ENCODE measurements around the gene ZNF862.

ZNF862 gene

DNA sequence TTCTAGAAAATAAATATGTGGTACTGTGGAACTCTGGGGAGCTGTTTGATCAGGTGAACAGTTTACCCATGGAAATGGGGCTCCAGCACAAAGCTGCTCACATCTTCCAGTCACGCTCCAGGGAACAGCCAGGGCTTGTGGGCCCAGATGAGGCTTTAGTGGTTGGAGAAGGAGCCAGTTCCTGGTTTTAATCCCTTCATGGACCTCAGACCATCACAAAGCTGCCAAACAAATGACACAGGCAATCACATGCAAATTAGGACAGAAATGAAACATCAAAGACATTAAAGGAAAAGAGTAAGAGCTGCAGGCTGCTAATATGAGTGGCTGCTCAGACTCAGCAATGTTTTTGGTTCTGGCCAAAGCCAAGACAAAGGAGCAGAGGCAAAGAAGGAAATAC lies 33.4 kb downstream of the ZNF862 start:
- Histone ChIP-seq H3K4me2 (ENCODE audit: low read depth, low read length, poor library complexity, severe bottlenecking) (no peak overlapping the region), H4K20me1 (ENCODE audit: insufficient read depth, low read length, poor library complexity, severe bottlenecking) (peaks cover 2% of the 10 kb centered on the region), H3K36me3 (ENCODE audit: insufficient read depth, low read length) (no peaks in the 10 kb centered on the region), H3F3A (ENCODE audit: low read depth) (peaks cover 6% of the 10 kb centered on the region), H3K27me3 (ENCODE audit: insufficient read depth, low read length, poor library complexity, severe bottlenecking) (no peaks in the 10 kb centered on the region), H3K9ac (ENCODE audit: low read depth, low read length, poor library complexity, severe bottlenecking) (no peak overlapping the region), H2AFZ (ENCODE audit: low read length) (no peak overlapping the region), H3K9me2 (replicated peaks; ENCODE audit: low read depth, low read length) (no peaks in the 10 kb centered on the region), H3K79me2 (ENCODE audit: insufficient read depth, low read length) (peaks cover 17% of the 10 kb centered on the region; the same call in 1 of the 2 replicates), H3K4me3 (ENCODE audit: low read length, poor library complexity, severe bottlenecking) (no peak overlapping the region), H3K4me1 (ENCODE audit: insufficient read depth, low read length, poor library complexity, severe bottlenecking) (peaks cover 72% of the 10 kb centered on the region), H3K9me3 (ENCODE audit: insufficient read depth, low read depth, low read length) (no peaks in the 10 kb centered on the region)
- TF ChIP-seq, protein P1, sequence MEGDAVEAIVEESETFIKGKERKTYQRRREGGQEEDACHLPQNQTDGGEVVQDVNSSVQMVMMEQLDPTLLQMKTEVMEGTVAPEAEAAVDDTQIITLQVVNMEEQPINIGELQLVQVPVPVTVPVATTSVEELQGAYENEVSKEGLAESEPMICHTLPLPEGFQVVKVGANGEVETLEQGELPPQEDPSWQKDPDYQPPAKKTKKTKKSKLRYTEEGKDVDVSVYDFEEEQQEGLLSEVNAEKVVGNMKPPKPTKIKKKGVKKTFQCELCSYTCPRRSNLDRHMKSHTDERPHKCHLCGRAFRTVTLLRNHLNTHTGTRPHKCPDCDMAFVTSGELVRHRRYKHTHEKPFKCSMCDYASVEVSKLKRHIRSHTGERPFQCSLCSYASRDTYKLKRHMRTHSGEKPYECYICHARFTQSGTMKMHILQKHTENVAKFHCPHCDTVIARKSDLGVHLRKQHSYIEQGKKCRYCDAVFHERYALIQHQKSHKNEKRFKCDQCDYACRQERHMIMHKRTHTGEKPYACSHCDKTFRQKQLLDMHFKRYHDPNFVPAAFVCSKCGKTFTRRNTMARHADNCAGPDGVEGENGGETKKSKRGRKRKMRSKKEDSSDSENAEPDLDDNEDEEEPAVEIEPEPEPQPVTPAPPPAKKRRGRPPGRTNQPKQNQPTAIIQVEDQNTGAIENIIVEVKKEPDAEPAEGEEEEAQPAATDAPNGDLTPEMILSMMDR (conservative IDR thresholded peaks at IDR 0.05; ENCODE audit: low read length), result no peak
- TF ChIP-seq EZH2phosphoT487 (IDR thresholded peaks at IDR 0.05; ENCODE audit: borderline replicate concordance), result no peak

DNA sequence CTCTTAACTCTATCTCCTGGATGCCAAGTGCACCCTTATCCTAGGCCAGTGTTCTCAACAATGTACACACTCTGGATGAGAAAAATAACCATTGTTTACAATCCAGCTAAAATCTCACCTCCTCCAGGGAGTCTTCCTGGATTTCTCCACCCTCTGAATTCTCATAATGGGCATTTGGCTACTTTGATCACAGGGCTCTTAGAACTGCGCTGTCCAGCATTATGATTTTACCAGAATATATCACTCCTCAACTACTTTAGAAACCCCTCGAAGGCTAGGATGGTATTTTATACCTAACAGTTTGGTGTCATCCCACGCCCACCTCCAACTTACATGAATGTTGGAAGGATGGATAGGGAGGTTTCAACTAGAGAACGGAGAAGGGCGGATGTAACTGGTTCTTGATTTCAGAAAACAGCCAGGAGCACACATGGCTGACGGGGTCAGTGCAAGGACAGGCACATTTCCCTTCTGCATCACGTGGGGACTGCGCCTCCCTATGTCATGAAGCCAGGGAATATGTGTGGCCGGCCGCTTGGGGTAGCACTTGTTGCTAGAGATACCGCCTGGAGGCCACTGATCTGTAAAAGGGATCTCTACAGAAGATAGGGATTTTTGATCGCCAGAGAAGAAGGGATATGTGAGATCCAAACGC lies 34.4 kb downstream of the ZNF862 start:
- peaks cover 6% of the 10 kb centered on the region for H3F3A ChIP-seq (ENCODE audit: low read depth)
- H3K36me3 ChIP-seq (ENCODE audit: insufficient read depth, low read length), result no peaks in the 10 kb centered on the region
- peak overlapping the region; percentile 72 for H3K9ac ChIP-seq (ENCODE audit: low read depth, low read length, poor library complexity, severe bottlenecking)
- no peaks in the 10 kb centered on the region for H3K9me2 ChIP-seq (replicated peaks; ENCODE audit: low read depth, low read length)
- TF ChIP-seq, protein P1 (conservative IDR thresholded peaks at IDR 0.05; ENCODE audit: low read length), result no peak
- TF ChIP-seq EZH2phosphoT487 (IDR thresholded peaks at IDR 0.05; ENCODE audit: borderline replicate concordance), result no peak
- peaks cover 17% of the 10 kb centered on the region; the same call in 1 of the 2 replicates for H3K79me2 ChIP-seq (ENCODE audit: insufficient read depth, low read length)
- H3K4me1 ChIP-seq (ENCODE audit: insufficient read depth, low read length, poor library complexity, severe bottlenecking), result peaks cover 62% of the 10 kb centered on the region
- peaks cover 2% of the 10 kb centered on the region for H4K20me1 ChIP-seq (ENCODE audit: insufficient read depth, low read length, poor library complexity, severe bottlenecking)
- no peak overlapping the region for H2AFZ ChIP-seq (ENCODE audit: low read length)
- no peaks in the 10 kb centered on the region for H3K9me3 ChIP-seq (ENCODE audit: insufficient read depth, low read depth, low read length)
- H3K4me2 ChIP-seq (ENCODE audit: low read depth, low read length, poor library complexity, severe bottlenecking), result peak overlapping the region; percentile 86
- peak overlapping the region; percentile 84 for H3K4me3 ChIP-seq (ENCODE audit: low read length, poor library complexity, severe bottlenecking)
- H3K27me3 ChIP-seq (ENCODE audit: insufficient read depth, low read length, poor library complexity, severe bottlenecking), result no peaks in the 10 kb centered on the region

GRCh38 chr7:149873074-149873969 lies 35.1 kb downstream of the ZNF862 start, which contains the start of gene ATP6V0E2:
Gene ATP6V0E2 (plus strand): TSS chr7:149873969. CDS start chr7:149874066, 97 bp downstream.
- no peaks in the 10 kb centered on the region for H3K36me3 ChIP-seq (ENCODE audit: insufficient read depth, low read length)
- H3F3A ChIP-seq (ENCODE audit: low read depth), result peaks cover 6% of the 10 kb centered on the region
- H3K9me3 ChIP-seq (ENCODE audit: insufficient read depth, low read depth, low read length), result no peaks in the 10 kb centered on the region
- peaks cover 2% of the 10 kb centered on the region for H4K20me1 ChIP-seq (ENCODE audit: insufficient read depth, low read length, poor library complexity, severe bottlenecking)
- H3K4me3 ChIP-seq (ENCODE audit: low read length, poor library complexity, severe bottlenecking), result peak within 1 kb of the TSS; percentile 84
- peaks cover 17% of the 10 kb centered on the region; the same call in 1 of the 2 replicates for H3K79me2 ChIP-seq (ENCODE audit: insufficient read depth, low read length)
- H3K9me2 ChIP-seq (replicated peaks; ENCODE audit: low read depth, low read length), result no peaks in the 10 kb centered on the region
- peak within 1 kb of the TSS; percentile 95 for H2AFZ ChIP-seq (ENCODE audit: low read length)
- H3K27me3 ChIP-seq (ENCODE audit: insufficient read depth, low read length, poor library complexity, severe bottlenecking), result no peaks in the 10 kb centered on the region
- H3K9ac ChIP-seq (ENCODE audit: low read depth, low read length, poor library complexity, severe bottlenecking), result peak within 1 kb of the TSS; percentile 72
- TF ChIP-seq EZH2phosphoT487 (IDR thresholded peaks at IDR 0.05; ENCODE audit: borderline replicate concordance), result no peak
- TF ChIP-seq, protein P1 (conservative IDR thresholded peaks at IDR 0.05; ENCODE audit: low read length), result no peak
- peak within 1 kb of the TSS; percentile 86 for H3K4me2 ChIP-seq (ENCODE audit: low read depth, low read length, poor library complexity, severe bottlenecking)
- H3K4me1 ChIP-seq (ENCODE audit: insufficient read depth, low read length, poor library complexity, severe bottlenecking), result peaks cover 58% of the 10 kb centered on the region
